Ovary (tissue), 3 donors: Measurements from ENCODE around the gene KCNN3.

ENCODE experiments used
- EP300 ChIP-seq: sonication (generic); formaldehyde crosslinking; IDR thresholded peaks from one replicate; pipeline ENCODE4 v1.6.1; 2017; ENCODE audit warnings: antibody characterized with exemption
- POLR2A ChIP-seq: fragments of 450-650 bp; IDR thresholded peaks from one replicate; pipeline ENCODE4 v1.6.1; 2017; ENCODE audit warnings: antibody characterized with exemption, mild to moderate bottlenecking, moderate library complexity
- TF ChIP-seq, protein P1 (sequence below), 3 donors: fragments of 450-650 bp in 2 of 3; fragments of 200-600 bp in 1 of 3; IDR thresholded peaks; one replicate each; pipeline versions ENCODE4 v1.5.1 to v1.8.0; 2016 to 2022; ENCODE audit warnings: antibody characterized with exemption in 3 of 3, mild to moderate bottlenecking in 1 of 3
- donor health status: DM: no; HTN: no; CAD: no.

DNA sequence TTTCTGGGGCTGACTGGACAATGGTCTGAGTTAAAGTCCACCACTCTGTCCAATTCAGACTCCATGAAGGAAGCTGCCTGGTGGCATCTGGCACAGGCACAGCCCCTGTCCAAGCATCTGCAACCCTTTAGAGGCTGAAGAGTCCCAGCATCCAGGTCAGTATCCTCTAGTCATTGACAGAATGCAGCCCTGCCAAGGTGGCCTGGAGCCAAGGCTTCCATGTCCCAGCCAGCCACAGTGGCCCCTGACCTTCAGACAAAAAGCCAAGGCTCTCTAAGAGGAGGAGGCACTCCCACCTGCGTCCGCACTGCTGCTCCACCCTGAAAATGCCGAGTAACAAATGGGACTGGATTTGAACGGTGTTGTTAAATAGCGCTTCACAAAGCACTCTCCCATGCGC is 49.4 kb downstream of the KCNN3 start:
- TF ChIP-seq POLR2A (no peak), EP300 (no peak)
- TF ChIP-seq, protein P1, sequence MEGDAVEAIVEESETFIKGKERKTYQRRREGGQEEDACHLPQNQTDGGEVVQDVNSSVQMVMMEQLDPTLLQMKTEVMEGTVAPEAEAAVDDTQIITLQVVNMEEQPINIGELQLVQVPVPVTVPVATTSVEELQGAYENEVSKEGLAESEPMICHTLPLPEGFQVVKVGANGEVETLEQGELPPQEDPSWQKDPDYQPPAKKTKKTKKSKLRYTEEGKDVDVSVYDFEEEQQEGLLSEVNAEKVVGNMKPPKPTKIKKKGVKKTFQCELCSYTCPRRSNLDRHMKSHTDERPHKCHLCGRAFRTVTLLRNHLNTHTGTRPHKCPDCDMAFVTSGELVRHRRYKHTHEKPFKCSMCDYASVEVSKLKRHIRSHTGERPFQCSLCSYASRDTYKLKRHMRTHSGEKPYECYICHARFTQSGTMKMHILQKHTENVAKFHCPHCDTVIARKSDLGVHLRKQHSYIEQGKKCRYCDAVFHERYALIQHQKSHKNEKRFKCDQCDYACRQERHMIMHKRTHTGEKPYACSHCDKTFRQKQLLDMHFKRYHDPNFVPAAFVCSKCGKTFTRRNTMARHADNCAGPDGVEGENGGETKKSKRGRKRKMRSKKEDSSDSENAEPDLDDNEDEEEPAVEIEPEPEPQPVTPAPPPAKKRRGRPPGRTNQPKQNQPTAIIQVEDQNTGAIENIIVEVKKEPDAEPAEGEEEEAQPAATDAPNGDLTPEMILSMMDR (IDR thresholded peaks at IDR 0.05) = no peak
